Measurements from ENCODE around the gene TBC1D5.

DNA sequence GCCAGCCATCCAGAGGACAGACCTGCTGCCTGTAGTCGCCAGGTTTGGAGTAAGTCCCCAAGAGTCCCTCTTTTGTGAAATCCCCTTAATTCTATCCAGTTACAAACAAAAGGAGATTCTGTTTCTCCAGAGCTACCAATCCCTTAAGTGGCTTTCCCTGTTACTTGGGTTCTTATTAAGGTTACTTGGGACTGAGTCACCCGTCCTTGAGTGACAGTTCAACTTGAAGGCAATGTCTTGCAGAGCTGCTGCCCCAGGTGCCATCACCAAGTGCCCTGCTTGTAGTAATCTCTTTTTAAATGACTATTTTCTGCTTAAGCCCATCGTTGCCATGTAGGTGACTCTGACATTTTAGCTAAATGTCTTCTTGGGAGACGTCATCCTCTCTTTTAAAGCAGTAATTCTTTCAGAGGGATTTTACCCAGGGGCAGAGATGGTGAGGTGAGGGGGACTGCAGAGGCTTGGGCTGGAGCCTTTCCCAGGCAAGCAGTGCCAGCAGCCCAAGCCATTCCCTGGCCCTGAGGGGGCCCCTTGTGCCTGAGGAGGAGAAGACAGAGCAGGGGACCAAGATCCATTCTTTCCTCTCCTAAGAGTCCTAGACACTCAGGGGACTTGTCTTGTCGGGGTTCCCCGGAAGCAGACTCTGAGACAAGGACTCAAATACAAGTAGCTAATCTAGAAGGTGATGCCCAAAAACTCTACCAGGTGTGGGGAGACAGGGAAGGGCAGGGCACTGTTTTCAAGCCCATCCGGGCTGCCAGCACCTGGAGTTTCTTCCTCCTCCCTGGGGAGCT, 604.0 kb downstream of the TBC1D5 start:
- no peak for TF ChIP-seq POLR2AphosphoS5 (IDR thresholded peaks at IDR 0.05; ENCODE audit: insufficient read depth in 1 of 2, low read depth in 1 of 2)
- TF ChIP-seq CTCF (IDR thresholded peaks at IDR 0.05), result no peak
- no peak for TF ChIP-seq POLR2A (IDR thresholded peaks at IDR 0.05)

All from vagina (tissue), 2 donors.